Aorta (tissue), 5 donors: ENCODE results near the gene AMPD3. TPM values are rescaled to one million over a fixed set of nuclear protein-coding genes. Genes with fewer than 3 reads are reported as not detected.

ENCODE experiments used
- ATAC-seq: fragments of 200-7000 bp; cut with Tn5 transposase; one replicate; pipeline ENCODE4 v1.9.1; 2022; ENCODE audit warnings: moderate library complexity; ENCODE audit not compliant: low FRiP score
- DNase-seq, 2 donors: peaks; one replicate each; pipeline ENCODE4 v3.0.0-alpha.2; 2020
- H3K27ac ChIP-seq, 2 donors: one replicate each; pipeline ENCODE4 v1.5.1; 2013; ENCODE audit warnings: low read length in 2 of 2, mild to moderate bottlenecking in 2 of 2, moderate library complexity in 2 of 2, control low read depth in 1 of 2, inconsistent platforms in 1 of 2, low read depth in 1 of 2
- H3K27me3 ChIP-seq, 2 donors: one replicate each; pipeline ENCODE4 v1.6.1; 2013; ENCODE audit warnings: control low read depth in 1 of 2, low read length in 1 of 2, mild to moderate bottlenecking in 1 of 2, moderate library complexity in 1 of 2; ENCODE audit not compliant: insufficient read depth in 2 of 2, control insufficient read depth in 1 of 2
- H3K36me3 ChIP-seq, 2 donors: one replicate each; pipeline ENCODE4 v1.6.1; 2013; ENCODE audit warnings: control low read depth in 1 of 2, low read length in 1 of 2, mild to moderate bottlenecking in 1 of 2; ENCODE audit not compliant: insufficient read depth in 2 of 2, control insufficient read depth in 1 of 2
- H3K4me1 ChIP-seq, 2 donors: one replicate each; pipeline ENCODE4 v1.6.1; 2013; ENCODE audit warnings: low read length in 2 of 2, control low read depth in 1 of 2, mild to moderate bottlenecking in 1 of 2, moderate library complexity in 1 of 2; ENCODE audit not compliant: insufficient read depth in 2 of 2, control insufficient read depth in 1 of 2
- H3K4me3 ChIP-seq, 2 donors: one replicate each; pipeline ENCODE4 v1.5.1; 2013; ENCODE audit warnings: low read length in 2 of 2, control low read depth in 1 of 2, mild to moderate bottlenecking in 1 of 2
- H3K9me3 ChIP-seq: one replicate; pipeline ENCODE4 v1.6.1; 2013; ENCODE audit warnings: mild to moderate bottlenecking, low read length; ENCODE audit not compliant: control insufficient read depth
- WGBS, 2 donors: extraction: QIAGEN DNeasy Blood & Tissue Kit; methylation state at CpG; one replicate each; pipeline ENCODE4 v1.1.7; 2013; 5-methylcytosine and 5-hydroxymethylcytosine counted together
- intact Hi-C, 2 donors: fragments of 100-400 bp; cut with DNase I; formaldehyde crosslinking; loops; one replicate each; pipeline versions ENCODE4 v1.14.2 to v1.15.0; 2022
- polyA plus RNA-seq, 2 donors: library from polyadenylated mRNA; stranded (reverse); fragments of 200-250 nt; gene quantifications; one replicate each; pipeline ENCODE4 v1.2.3, GENCODE V29; 2013
- total RNA-seq, 2 donors: library from RNA; stranded (reverse); fragmentation: NEBNext Ultra II Directional; extraction: Animal tissue kit (Norgen Biotek cat#: 25700); gene quantifications; one replicate each; pipeline ENCODE4 v1.2.1, GENCODE V29; 2021
- donor health status: healthy with polysubstance abuse.
- donor health status: Bipolar disorder and iron deficiency.
- donor health status: DM: no; HTN: no; CAD: no.
- donor health status: DM: no; HTN: no; CAD: no.
- donor health status: DM: yes; HTN: yes; CAD: no.

The AMPD3 gene
- total and polyA plus RNA-seq, 4 donors = 2.5 to 16.9 (median 5.8) TPM

DNA sequence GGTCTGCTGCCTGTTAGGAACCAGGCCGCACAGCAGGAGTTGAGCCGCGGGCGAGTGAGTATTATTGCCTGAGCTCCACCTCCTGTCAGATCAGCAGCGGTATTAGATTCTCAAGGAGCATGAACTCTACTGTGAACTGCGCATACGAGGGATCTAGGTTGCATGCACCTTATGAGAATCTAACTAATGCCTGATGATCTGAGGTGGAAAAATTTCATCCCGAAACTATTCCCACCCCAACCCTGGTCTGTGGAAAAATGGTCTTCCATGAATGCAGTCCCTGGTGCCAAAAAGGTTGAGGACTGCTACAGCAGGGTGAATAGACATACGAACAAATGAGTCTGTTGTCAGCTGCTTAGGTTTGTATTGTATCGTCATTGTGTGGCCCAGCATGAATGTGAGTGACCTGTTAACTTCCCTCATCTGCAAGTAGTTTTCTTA lies 56.1 kb downstream of the AMPD3 start:
- Histone ChIP-seq H3K4me3 (no peak overlapping the region), H3K27me3 (no peaks in the 10 kb centered on the region), H3K9me3 (no peaks in the 10 kb centered on the region), H3K4me1 (peaks cover 2 to 4% of the 10 kb centered on the region in 2 donors), H3K36me3 (no peaks in the 10 kb centered on the region), H3K27ac (no peak overlapping the region)
- DNase-seq (no peak), ATAC-seq (no peak)
- 81 to 89% methylated on average over 10 of the region's 10 CpGs for WGBS, 2 donors
- intact Hi-C loops = loop anchor here (10.0 kb wide), 1 partner anchor 106 kb away; no protein-coding TSS in a partner anchor

DNA sequence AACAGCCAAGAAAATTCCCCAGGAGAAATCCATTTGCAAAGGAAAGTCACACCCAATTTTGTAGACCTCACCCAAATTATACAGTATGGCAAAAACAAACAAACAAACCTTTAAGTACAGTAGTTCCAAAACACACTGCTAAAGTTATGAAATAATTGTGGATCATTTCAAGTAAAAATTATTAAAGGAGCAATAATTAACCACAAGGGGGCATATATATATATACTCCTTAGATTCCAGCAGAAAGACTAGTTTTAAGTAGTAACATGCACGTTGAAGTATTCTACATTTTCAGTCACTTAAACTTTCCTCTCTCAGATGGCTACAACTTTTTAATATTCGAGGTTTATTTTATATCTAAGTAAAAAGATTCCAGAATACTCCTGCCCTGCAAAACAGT lies 59.1 kb downstream of the AMPD3 start:
- WGBS, 2 donors = 1 to 6% methylated on average over 2 of the region's 2 CpGs
- H3K4me3 ChIP-seq = no peak overlapping the region
- no peaks in the 10 kb centered on the region for H3K27me3 ChIP-seq
- peak overlapping the region in 1 of 2 donors; percentile 67 for H3K27ac ChIP-seq
- H3K9me3 ChIP-seq = no peaks in the 10 kb centered on the region
- no peaks in the 10 kb centered on the region for H3K36me3 ChIP-seq
- DNase-seq (no peak), ATAC-seq (no peak)
- peaks cover 4 to 8% of the 10 kb centered on the region in 2 donors for H3K4me1 ChIP-seq
- intact Hi-C loops = loop anchor here (10.0 kb wide), 1 partner anchor 109 kb away; no protein-coding TSS in a partner anchor

DNA sequence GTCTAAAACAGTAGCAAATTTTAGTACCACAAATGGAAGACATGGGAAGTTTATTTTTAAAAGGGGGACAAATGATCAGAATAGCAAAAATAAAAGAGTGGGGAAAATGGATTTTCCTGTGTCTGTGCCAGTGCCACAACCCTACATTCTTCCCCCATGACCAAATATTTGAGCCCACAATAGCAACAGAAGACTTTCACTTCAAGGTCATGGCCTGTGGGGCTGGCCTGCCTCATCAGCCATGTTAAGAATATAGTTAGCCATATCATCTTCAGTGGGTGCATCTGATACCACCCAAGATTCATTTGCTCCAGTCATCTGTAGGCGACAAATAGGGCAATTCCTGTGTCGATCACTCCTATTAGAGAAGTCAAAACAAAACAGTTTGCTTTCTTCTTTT lies 59.6 kb downstream of the AMPD3 start:
- Histone ChIP-seq H3K27ac (peak overlapping the region in 1 of 2 donors; percentile 67), H3K4me3 (no peak overlapping the region), H3K27me3 (no peaks in the 10 kb centered on the region), H3K9me3 (no peaks in the 10 kb centered on the region), H3K36me3 (peaks cover 0 to 2% of the 10 kb centered on the region in 2 donors), H3K4me1 (peaks cover 4 to 8% of the 10 kb centered on the region in 2 donors)
- intact Hi-C loops = loop anchor here (5.0 to 10.0 kb wide), 2 partner anchors 110 to 223 kb away; no protein-coding TSS in a partner anchor
- no peak for DNase-seq
- no peak for ATAC-seq
- 81% methylated on average over 2 of the region's 2 CpGs for WGBS, 2 donors

DNA sequence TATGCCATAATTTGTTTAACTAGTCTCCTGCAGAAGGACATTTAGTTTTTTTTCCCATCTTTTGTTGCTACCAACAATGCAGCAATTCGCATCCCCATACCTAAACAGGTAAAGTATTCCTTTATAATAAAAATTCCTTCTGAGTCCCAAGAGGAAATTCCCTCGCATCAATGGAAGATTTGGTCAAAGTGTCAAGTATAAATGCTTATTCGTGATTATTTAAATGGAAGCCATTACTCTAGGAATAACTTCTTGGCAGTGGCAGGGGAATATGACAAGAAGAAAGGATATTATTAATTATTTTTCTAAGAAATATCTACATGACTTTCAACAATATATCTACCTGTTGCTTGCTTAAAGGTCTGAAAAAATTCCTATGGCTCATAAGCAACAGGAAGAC lies 60.4 kb downstream of the AMPD3 start:
- intact Hi-C loops = loop anchor here (5.0 to 10.0 kb wide), 2 partner anchors 111 to 222 kb away; no protein-coding TSS in a partner anchor
- Histone ChIP-seq H3K27me3 (no peaks in the 10 kb centered on the region), H3K4me3 (no peak overlapping the region), H3K27ac (no peak overlapping the region), H3K9me3 (no peaks in the 10 kb centered on the region), H3K4me1 (peaks cover 4 to 8% of the 10 kb centered on the region in 2 donors), H3K36me3 (peaks cover 0 to 2% of the 10 kb centered on the region in 2 donors)
- ATAC-seq = no peak
- 67 to 73% methylated on average over 3 of the region's 3 CpGs for WGBS, 2 donors
- no peak for DNase-seq

DNA sequence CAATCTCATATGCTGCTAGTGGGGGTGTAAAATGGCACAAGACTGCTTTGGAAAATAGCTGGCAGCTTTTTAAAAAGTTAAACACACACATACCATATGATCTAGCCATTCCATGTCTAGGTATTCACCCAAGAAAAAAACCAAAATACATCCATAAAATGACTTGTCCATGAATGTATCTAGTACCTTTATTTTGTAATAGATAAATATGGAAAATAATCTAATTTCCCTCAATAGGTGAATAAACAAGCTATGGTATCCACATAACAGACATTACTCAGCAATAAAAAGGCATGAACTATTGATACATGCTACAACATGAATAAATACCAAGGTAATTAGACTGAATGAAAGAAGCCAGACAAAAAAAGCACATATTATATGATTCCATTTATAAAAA lies 63.1 kb downstream of the AMPD3 start:
- no peaks in the 10 kb centered on the region for H3K9me3 ChIP-seq
- intact Hi-C loops = loop anchor here (5.0 to 10.0 kb wide), 2 partner anchors 113 to 219 kb away; no protein-coding TSS in a partner anchor
- no peaks in the 10 kb centered on the region for H3K27me3 ChIP-seq
- H3K4me3 ChIP-seq = no peak overlapping the region
- ATAC-seq = no peak
- H3K27ac ChIP-seq = no peak overlapping the region
- H3K36me3 ChIP-seq = peaks cover 0 to 4% of the 10 kb centered on the region in 2 donors
- peaks cover 8 to 12% of the 10 kb centered on the region in 2 donors for H3K4me1 ChIP-seq
- no peak for DNase-seq

DNA sequence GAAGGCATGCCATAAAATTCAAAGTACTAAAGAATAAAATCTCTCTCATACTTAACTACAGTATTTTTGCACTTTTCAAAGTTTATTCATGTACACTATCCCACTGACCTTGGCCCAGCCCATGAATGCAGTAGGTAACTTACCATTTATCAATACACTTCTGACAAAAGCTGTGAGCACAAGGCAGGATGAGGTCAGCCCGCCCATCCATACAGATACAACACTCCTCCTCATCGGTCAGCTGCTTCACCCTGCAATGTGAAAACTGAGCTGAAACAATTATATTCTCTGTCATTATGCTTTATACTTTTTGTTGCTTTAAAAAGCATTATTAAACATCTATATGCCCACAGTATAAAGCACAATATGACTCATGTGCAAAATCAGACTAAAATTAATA lies 63.8 kb downstream of the AMPD3 start:
- Histone ChIP-seq H3K27ac (no peak overlapping the region), H3K4me1 (peaks cover 8 to 12% of the 10 kb centered on the region in 2 donors), H3K27me3 (no peaks in the 10 kb centered on the region), H3K9me3 (no peaks in the 10 kb centered on the region), H3K36me3 (peaks cover 0 to 4% of the 10 kb centered on the region in 2 donors), H3K4me3 (no peak overlapping the region)
- intact Hi-C loops = loop anchor here (5.0 to 10.0 kb wide), 2 partner anchors 114 to 218 kb away; no protein-coding TSS in a partner anchor
- 93 to 97% methylated on average over 2 of the region's 2 CpGs for WGBS, 2 donors
- ATAC-seq (no peak), DNase-seq (no peak)

DNA sequence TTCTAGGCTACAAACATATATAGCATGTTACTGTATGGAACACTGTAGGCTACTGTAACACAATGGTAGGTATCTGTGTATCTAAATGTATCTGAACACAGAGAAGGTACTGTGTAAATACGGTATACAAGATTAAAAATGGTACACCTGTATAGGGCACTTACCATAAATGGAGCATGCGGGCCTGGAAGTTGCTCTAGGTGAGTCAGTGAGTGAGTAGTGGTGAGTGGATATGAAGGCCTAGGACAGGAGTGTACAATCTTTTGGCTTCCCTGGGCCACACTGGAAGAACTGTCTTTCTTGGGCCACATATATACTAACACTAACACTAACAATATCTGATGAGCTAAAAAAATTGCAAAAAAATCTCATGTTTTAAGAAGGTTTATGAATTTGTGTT lies 64.6 kb downstream of the AMPD3 start:
- no peak for ATAC-seq
- no peak for DNase-seq
- Histone ChIP-seq H3K27ac (no peak overlapping the region), H3K9me3 (no peaks in the 10 kb centered on the region), H3K4me3 (no peak overlapping the region), H3K4me1 (peaks cover 8 to 12% of the 10 kb centered on the region in 2 donors), H3K27me3 (no peaks in the 10 kb centered on the region), H3K36me3 (peaks cover 0 to 4% of the 10 kb centered on the region in 2 donors)
- intact Hi-C loops = loop anchor here (5.0 to 10.0 kb wide), 2 partner anchors 115 to 218 kb away; no protein-coding TSS in a partner anchor
- 97 to 100% methylated on average over 2 of the region's 2 CpGs for WGBS, 2 donors

DNA sequence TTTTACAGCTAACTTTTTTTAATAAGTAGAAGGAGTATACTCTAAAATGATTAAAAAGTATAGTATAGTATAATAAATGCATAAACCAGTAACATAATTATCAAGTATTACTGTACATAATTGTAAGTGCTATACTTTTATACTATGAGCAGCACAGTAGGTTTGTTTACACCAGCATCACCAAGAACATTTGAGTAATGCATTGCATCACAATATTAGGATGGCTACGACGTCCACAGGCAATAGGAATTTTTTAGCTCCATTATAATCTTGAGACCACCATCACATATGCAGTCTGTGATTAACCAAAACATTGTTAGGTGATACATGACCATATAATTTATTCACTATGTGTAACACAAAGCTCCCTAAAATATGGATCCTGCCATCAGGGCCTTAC lies 65.5 kb downstream of the AMPD3 start:
- Histone ChIP-seq H3K4me3 (no peak overlapping the region), H3K36me3 (peaks cover 0 to 4% of the 10 kb centered on the region in 2 donors), H3K9me3 (no peaks in the 10 kb centered on the region), H3K27ac (no peak overlapping the region), H3K4me1 (peaks cover 6 to 9% of the 10 kb centered on the region in 2 donors), H3K27me3 (no peaks in the 10 kb centered on the region)
- 90 to 96% methylated on average over 2 of the region's 2 CpGs for WGBS, 2 donors
- intact Hi-C loops = no loop called here
- ATAC-seq (no peak), DNase-seq (no peak)

DNA sequence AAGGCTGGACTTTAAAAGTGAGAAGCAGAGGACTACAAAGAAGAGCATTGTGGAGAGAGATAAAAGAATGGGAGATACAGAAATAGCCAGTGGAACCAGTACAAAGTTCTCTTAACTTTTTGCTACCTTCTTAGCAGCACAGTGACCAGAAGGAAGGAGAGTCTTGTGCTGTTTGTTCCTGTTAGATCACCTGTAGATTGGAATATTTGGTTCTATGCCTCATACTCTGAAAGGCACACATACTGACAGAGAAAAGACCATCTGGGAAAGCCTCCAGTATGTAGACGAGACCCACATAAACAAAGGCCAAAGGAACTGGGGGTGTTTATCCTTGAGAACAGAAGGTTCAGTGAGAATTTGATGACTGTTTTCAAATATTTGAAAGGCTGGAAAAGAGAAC lies 67.2 kb downstream of the AMPD3 start:
- H3K27me3 ChIP-seq = no peaks in the 10 kb centered on the region
- no peak overlapping the region for H3K4me3 ChIP-seq
- intact Hi-C loops = no loop called here
- peaks cover 0 to 4% of the 10 kb centered on the region in 2 donors for H3K36me3 ChIP-seq
- H3K4me1 ChIP-seq = peaks cover 6 to 9% of the 10 kb centered on the region in 2 donors
- 2 to 13% methylated on average over 1 of the region's 1 CpG for WGBS, 2 donors
- ATAC-seq (no peak), DNase-seq (no peak)
- no peaks in the 10 kb centered on the region for H3K9me3 ChIP-seq
- H3K27ac ChIP-seq = peak overlapping the region; percentile 30 to 88
